Omental fat pad (tissue), 4 donors: ENCODE measurements around the gene C1orf174. TPM values are rescaled to one million over a fixed set of nuclear protein-coding genes. Genes with fewer than 3 reads are reported as not detected.

Experiments used
- ATAC-seq: fragments of 150-250 bp; one replicate; pipeline ENCODE4 v1.9.1; 2016; ENCODE audit warnings: mild to moderate bottlenecking, moderate library complexity; ENCODE audit not compliant: low FRiP score
- DNase-seq: peaks from one replicate; pipeline ENCODE4 v3.0.0-alpha.2; 2019; ENCODE audit warnings: low spot score
- total RNA-seq, 4 donors: library from RNA; depleted of rRNA; stranded (reverse); fragments of >200 nt; gene quantifications; one replicate each; pipeline ENCODE4 v1.1.0, GENCODE V29; 2016
- TF ChIP-seq, protein P1 (sequence below), 3 donors: fragments of 450-650 bp; IDR thresholded peaks; one replicate each; pipeline ENCODE4 v1.5.1; 2016 to 2017; ENCODE audit warnings: antibody characterized with exemption in 3 of 3, mild to moderate bottlenecking in 3 of 3, moderate library complexity in 2 of 3

Gene C1orf174
- total RNA-seq, 4 donors from 2014 or later: 14.2 to 20.6 (median 19.0) TPM

DNA sequence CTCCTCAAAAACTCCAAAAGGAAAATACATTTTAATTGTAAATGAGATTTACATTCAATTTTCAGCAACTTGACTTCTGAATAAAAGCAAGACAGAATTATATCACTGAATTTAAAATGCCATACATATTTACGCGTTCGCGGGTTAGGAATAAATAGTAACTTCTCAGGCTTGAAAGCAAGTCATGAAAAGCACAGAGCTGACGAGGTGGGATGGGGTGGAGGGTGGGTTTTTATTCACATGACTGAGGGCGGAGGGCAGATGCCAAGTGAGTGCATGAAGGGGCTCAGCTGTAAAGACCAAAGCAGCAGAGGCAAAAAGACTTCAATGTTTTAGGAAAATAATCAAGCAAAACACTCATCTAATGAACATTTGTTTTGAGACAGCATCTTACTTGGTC is 48.8 kb downstream of the C1orf174 start:
- TF ChIP-seq, protein P1, sequence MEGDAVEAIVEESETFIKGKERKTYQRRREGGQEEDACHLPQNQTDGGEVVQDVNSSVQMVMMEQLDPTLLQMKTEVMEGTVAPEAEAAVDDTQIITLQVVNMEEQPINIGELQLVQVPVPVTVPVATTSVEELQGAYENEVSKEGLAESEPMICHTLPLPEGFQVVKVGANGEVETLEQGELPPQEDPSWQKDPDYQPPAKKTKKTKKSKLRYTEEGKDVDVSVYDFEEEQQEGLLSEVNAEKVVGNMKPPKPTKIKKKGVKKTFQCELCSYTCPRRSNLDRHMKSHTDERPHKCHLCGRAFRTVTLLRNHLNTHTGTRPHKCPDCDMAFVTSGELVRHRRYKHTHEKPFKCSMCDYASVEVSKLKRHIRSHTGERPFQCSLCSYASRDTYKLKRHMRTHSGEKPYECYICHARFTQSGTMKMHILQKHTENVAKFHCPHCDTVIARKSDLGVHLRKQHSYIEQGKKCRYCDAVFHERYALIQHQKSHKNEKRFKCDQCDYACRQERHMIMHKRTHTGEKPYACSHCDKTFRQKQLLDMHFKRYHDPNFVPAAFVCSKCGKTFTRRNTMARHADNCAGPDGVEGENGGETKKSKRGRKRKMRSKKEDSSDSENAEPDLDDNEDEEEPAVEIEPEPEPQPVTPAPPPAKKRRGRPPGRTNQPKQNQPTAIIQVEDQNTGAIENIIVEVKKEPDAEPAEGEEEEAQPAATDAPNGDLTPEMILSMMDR (IDR thresholded peaks at IDR 0.05): no peak
- no peak for ATAC-seq
- DNase-seq: no peak

DNA sequence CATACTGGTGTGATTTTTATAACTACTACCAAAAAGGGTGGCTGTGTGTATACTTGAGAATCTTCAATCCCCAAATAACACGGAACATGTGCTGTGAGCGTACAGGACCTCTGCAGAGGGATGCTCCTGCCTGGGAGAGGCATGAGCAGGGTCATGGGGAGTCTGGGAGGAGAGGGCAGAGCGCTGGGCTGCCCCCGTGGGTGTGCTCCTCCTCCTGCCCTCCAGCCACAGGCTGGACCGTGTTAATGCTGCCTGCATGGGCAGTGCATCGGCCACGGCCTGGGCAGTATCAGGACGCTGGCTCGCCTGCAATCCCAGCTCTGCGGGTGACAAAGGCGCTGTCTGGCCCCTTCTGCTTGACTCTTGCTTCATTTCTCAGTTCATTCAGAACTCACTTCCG is 49.2 kb downstream of the C1orf174 start:
- TF ChIP-seq, protein P1 (IDR thresholded peaks at IDR 0.05): no peak
- ATAC-seq (no peak), DNase-seq (no peak)

DNA sequence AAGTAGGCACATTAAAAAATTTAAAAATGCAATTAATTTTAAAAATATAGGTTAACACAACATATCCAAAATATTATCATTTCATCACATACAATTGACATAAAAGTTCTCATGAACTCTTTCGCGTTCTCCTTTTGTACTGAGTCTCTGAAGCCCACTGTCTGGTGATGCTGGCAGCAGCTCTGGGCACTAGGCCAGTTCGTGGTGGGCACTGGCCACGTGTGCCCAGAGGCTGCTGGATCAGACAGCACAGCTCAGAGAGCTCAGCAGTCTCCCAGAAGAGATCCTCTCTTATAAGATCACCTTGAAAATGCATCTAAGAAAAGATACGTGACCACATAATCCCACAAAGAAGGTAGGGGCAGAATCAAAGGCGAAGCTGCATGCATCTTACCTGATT is 53.0 kb downstream of the C1orf174 start:
- DNase-seq (no peak), ATAC-seq (no peak)
- TF ChIP-seq, protein P1 (IDR thresholded peaks at IDR 0.05): no peak

DNA sequence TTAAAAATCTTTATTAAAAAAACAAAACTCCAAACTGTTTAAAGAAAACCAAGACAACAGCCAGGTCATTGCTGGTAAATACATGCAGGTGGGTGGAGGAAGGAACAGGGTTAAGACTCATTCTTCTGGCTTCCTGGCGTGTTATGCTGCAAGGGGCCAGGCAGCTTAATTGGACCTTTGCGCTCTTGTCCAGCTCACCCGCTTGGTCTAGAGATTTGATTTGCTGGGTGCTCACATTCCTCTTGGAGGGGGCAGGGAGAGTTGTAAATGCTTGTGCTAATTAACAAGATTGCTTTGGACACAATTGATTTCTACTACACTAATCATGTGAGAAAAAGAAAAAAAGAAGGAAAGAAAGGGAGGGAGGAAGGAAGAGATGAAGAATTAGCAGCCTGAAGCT is 53.5 kb downstream of the C1orf174 start:
- TF ChIP-seq, protein P1 (IDR thresholded peaks at IDR 0.05): no peak
- no peak for DNase-seq
- ATAC-seq: no peak

DNA sequence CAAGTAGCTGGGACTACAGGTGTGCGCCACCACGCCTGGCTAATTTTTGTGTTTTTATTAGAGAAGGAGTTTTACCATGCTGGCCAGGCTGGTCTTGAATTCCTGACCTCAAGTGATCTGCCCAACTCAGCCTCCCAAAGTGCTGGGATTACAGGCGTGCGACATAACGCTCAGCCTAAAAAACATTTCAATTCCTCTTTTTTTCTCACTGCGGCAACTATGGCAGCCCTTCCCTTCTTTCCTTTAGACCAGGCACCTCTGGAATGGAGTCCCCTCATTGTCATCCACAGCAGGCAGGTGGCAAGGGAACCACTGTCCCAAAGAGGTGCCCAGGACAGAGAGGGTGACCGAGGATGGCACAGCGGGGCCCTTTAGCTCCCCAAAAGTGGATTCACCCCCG is 57.2 kb downstream of the C1orf174 start:
- TF ChIP-seq, protein P1 (IDR thresholded peaks at IDR 0.05): no peak
- no peak for ATAC-seq
- no peak for DNase-seq

DNA sequence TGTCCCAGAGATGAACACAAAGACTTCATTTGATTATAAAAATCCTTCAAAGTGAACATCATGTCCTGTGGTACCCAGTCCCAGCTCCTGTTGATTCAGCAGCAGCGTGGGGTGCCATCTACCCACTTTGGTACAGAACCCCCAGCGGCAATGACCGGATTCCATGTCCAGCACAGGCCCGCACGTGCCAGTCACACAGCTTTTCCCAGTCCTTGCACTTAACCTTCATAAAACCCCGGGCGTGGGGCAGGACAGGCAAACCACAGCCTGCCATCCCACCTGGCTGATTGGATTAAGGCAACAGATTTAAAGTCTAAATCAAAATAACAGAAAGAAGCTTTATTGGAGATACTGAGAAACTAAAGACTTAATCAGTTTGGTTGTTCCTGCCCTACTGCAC is 58.6 kb downstream of the C1orf174 start:
- ATAC-seq (no peak), DNase-seq (no peak)
- TF ChIP-seq, protein P1 (IDR thresholded peaks at IDR 0.05): no peak

Other genes with a start within 250 kb of the C1orf174 start
- not detected for gene TP73, start 247.8 kb downstream of the C1orf174 start, total RNA-seq
- not detected for gene CCDC27, start 147.8 kb downstream of the C1orf174 start, total RNA-seq
- gene SMIM1, start 127.5 kb downstream of the C1orf174 start, total RNA-seq: 1 to 10 TPM in 2 of 4 donors, not detected in 2; 4.3 to 4.6 TPM
- gene LRRC47, start 103.8 kb downstream of the C1orf174 start, total RNA-seq: 10 to 100 TPM; 21.6 to 33.5 (median 30.9) TPM
- gene CEP104, start 43.1 kb downstream of the C1orf174 start, total RNA-seq: 10 to 100 TPM; 20.2 to 31.7 (median 25.7) TPM
- gene DFFB, start 42.8 kb downstream of the C1orf174 start, total RNA-seq: 10 to 100 TPM in 1 of 4 donors, 1 to 10 TPM in 3; 4.6 to 16.2 (median 6.9) TPM